DMS 273 (cell line): ENCODE measurements around the gene TUBB6.

Source experiments
- DNase-seq: peaks from one replicate; lab custom pipeline; 2025; ENCODE audit not compliant: unreplicated experiment; lab: John Stamatoyannopoulos, UW

Gene TUBB6

GRCh38 chr18:12307701-12308385 is at the start of gene TUBB6:
Gene TUBB6, plus strand, starts transcription at chr18:12308241. Its CDS starts 52 bp downstream, at chr18:12308293.
- DNase-seq: peak; percentile 84

- no peak for DNase-seq
Observed at GRCh38 chr18:12258719-12259705, 49.0 kb upstream of the TUBB6 start.

- no peak for DNase-seq
Observed at GRCh38 chr18:12262748-12263147, 45.3 kb upstream of the TUBB6 start.

GRCh38 chr18:12264864-12265263 is 43.2 kb upstream of the TUBB6 start:
- no peak for DNase-seq

GRCh38 chr18:12271376-12272235 is 36.4 kb upstream of the TUBB6 start:
- peak; percentile 94 for DNase-seq

- no peak for DNase-seq
Observed at GRCh38 chr18:12274793-12275192, 33.2 kb upstream of the TUBB6 start.

- no peak for DNase-seq
Observed at GRCh38 chr18:12276736-12277554, 31.1 kb upstream of the TUBB6 start.

GRCh38 chr18:12278215-12278671 is 29.8 kb upstream of the TUBB6 start:
- DNase-seq: peak; percentile 50

- DNase-seq: no peak
Observed at GRCh38 chr18:12278741-12279682, 29.0 kb upstream of the TUBB6 start.

- DNase-seq: no peak
Observed at GRCh38 chr18:12279781-12280531, 28.1 kb upstream of the TUBB6 start.

GRCh38 chr18:12281861-12282260 is 26.2 kb upstream of the TUBB6 start:
- DNase-seq: no peak

GRCh38 chr18:12282442-12283039 is 25.5 kb upstream of the TUBB6 start:
- no peak for DNase-seq

GRCh38 chr18:12283256-12283655 is 24.8 kb upstream of the TUBB6 start:
- peak; percentile 26 for DNase-seq

GRCh38 chr18:12283666-12284065 is 24.4 kb upstream of the TUBB6 start:
- DNase-seq: no peak

- no peak for DNase-seq
Observed at GRCh38 chr18:12287131-12287681, 20.8 kb upstream of the TUBB6 start.

- peak; percentile 74 for DNase-seq
Observed at GRCh38 chr18:12287684-12288402, 20.2 kb upstream of the TUBB6 start.

GRCh38 chr18:12288403-12288755 is 19.7 kb upstream of the TUBB6 start:
- no peak for DNase-seq
